HUES64 (cell line): ENCODE measurements around the gene TAF11L9.
"Not testable (repeated sequence)": the region's sequence is repeated elsewhere in the genome, so short reads cannot be mapped to it uniquely, and the experiment has no call there.

Experiments
- H3K27ac ChIP-seq: 2 replicates; pipeline ENCODE4 v1.7.0; 2013; ENCODE audit warnings: low read depth, low read length, inconsistent platforms
- H3K27me3 ChIP-seq: 2 replicates; pipeline ENCODE4 v1.6.1; 2013; ENCODE audit warnings: mild to moderate bottlenecking, low read length; ENCODE audit not compliant: insufficient read depth
- H3K36me3 ChIP-seq: 2 replicates; pipeline ENCODE4 v1.6.1; 2013; ENCODE audit warnings: mild to moderate bottlenecking, low read length; ENCODE audit not compliant: insufficient read depth
- H3K4me1 ChIP-seq: 2 replicates; pipeline ENCODE4 v1.6.1; 2013; ENCODE audit warnings: mild to moderate bottlenecking, low read length, moderate library complexity; ENCODE audit not compliant: insufficient read depth
- H3K4me3 ChIP-seq: 2 replicates; pipeline ENCODE4 v1.5.1; 2013; ENCODE audit warnings: mild to moderate bottlenecking, low read length, moderate library complexity
- H3K9ac ChIP-seq: 2 replicates; pipeline ENCODE4 v1.6.1; 2013; ENCODE audit warnings: mild to moderate bottlenecking, low read depth, low read length
- H3K9me3 ChIP-seq: 2 replicates; pipeline ENCODE4 v1.6.1; 2013; ENCODE audit warnings: low read depth, low read length; ENCODE audit not compliant: insufficient read depth
- WGBS: fragments of 150-250, 120-280 bp; methylation state at CpG from one replicate; pipeline ENCODE4 v1.1.7; 2013; ENCODE audit warnings: missing lambda C conversion rate; 5-methylcytosine and 5-hydroxymethylcytosine counted together

The TAF11L9 gene

DNA sequence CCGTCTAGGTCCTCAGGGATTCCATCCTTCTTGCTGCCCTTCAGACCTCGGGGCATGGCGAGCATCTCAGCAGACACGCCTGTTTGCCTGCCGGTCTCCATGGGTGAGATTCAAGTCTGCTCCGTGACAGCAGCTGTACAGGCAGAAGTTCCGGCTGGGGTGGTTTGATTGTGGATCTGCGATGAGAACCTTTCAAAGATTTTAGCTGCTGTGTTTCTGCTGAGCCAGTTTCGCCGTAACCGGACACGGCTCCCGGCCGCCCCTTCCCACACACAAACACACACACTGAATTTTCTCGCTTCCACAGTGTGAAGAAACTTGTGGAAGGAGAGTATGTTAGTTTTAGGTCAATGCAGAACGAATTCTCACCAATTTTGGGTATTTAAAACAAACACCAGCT is 3.3 kb downstream of the TAF11L9 start, which contains the start of gene TAF11L8:
Gene TAF11L8, minus strand, starts transcription at position 101 of the 400 bp plus-strand sequence.
- H3K9ac ChIP-seq, H3K27ac ChIP-seq, H3K36me3 ChIP-seq, H3K9me3 ChIP-seq, H3K4me1 ChIP-seq, H3K4me3 ChIP-seq, H3K27me3 ChIP-seq: not testable (repeated sequence)
- WGBS, result no CpG with 5 or more reads among the region's 16 CpGs

- H3K27ac ChIP-seq, H3K9ac ChIP-seq, H3K4me3 ChIP-seq, H3K9me3 ChIP-seq, H3K27me3 ChIP-seq, H3K36me3 ChIP-seq, H3K4me1 ChIP-seq: not testable (repeated sequence)
- WGBS, result no CpG with 5 or more reads among the region's 16 CpGs
These were observed 8.5 kb downstream of the TAF11L9 start, which contains the start of gene TAF11L7 for GRCh38 chr5:17585658-17586057. Gene TAF11L7 (minus strand): TSS chr5:17585758.
